Left colon (tissue), 2 donors: ENCODE results near the gene UBB. TPM values are rescaled to one million over a fixed set of nuclear protein-coding genes. Genes with fewer than 3 reads are reported as not detected.
"Not testable (repeated sequence)": the region's sequence is repeated elsewhere in the genome, so short reads cannot be mapped to it uniquely, and the experiment has no call there.

Experiments used
- ATAC-seq: fragments of 200-7000 bp; cut with Tn5 transposase; one replicate; pipeline ENCODE4 v1.9.1; 2020; ENCODE audit warnings: mild to moderate bottlenecking, moderate library complexity
- DNase-seq, 2 donors: peaks; one replicate each; pipeline ENCODE4 v3.0.0-alpha.2; 2020
- intact Hi-C, 2 donors: fragments of 100-400 bp; cut with DNase I in 1 of 2; cut with micrococcal nuclease in 1 of 2; formaldehyde crosslinking; loops; one replicate each; pipeline versions ENCODE4 v1.11.2 to v1.14.0; 2022; cut with DNase I, micrococcal nuclease
- total RNA-seq, 2 donors: library from RNA; stranded (reverse); fragmentation: NEBNext Ultra II Directional; extraction: Animal tissue kit (Norgen Biotek cat#: 25700); gene quantifications; one replicate each; pipeline ENCODE4 v1.2.1, GENCODE V29; 2021
- donor health status: DM: no; HTN: no; CAD: no.
- donor health status: DM: yes; HTN: yes; CAD: no.

Gene UBB
- total RNA-seq, 2 donors from 2014 or later, result 1,117 to 1,930 TPM

DNA sequence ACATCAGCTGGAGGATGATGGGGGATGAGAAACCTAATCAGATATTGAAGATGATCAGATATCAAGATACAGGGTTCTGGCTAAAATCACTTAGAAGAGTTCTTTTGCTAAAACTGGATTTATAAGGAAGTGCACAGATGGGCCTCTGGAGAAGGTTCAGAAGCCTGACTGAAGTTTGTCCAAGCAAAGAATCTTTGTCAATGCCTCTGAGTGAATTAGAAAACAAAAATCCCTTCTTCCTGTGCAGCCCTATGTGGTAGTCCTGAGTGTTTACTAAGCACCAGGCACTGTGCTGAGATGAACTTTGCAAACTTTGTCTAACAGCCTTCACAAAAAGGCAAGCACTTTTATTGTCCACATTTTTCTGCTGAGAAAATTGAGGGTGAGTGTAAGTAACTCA lies 16.3 kb upstream of the UBB start:
- no peak for ATAC-seq
- intact Hi-C loops, result no loop called here

DNA sequence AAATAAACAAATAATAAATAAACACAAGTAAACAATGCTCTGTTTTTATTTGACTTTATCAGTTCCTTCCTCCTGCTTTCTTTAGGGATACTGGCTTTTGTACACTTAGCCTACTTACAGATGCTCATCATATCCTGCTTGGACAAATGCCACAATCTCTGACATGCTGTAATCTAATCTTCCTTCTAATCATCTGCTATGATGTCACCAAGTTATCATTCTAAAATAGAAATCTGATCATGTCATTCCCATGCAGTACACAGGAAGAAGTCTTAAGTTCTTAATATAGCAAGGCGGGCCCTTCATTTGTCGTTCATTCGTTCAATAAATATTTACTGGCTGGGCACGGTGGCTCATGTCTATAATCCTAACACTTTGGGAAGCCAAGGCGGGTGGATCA lies 9.1 kb upstream of the UBB start:
- intact Hi-C loops, result no loop called here
- no peak for DNase-seq

More for the DNA sequence above, 16.3 kb upstream of the UBB start:
- DNase-seq, result no peak

DNA sequence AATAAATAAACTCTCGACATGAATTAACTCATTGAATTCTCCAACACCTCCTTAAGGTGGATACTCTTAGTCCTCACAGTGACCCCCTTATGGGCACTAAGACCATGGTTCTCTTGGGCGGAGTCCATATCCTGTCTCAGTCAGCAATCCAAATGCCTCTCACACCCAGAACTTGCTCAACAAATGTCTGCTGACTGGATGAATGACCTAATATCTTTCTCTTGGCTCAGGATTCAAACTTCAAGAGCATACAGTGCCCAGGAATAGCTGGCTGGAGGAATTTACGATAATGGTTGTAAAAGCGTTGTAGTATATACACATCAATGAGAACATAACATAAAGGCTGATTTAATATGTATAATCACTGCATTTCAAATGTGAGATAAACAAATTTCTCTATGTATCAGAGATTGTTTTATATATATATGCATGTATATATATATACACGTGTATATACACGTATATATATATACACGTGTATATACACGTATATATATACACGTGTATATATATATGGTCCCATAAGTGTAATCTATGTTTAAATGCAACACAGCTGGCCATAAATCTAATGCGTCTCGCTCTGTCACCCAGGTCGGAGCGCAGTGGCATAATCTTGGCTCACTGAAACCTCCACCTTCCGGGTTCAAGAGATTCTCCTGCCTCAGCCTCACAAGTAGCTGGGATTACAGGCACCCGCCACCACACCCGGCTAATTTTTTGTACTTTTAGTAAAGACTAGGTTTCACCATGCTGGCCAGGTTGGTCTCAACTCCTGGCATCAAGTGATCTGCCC lies 6.5 kb upstream of the UBB start:
- ATAC-seq (peak; percentile 80), DNase-seq (peak in 1 of 2 donors; percentile 53)
- intact Hi-C loops, result no loop called here

More for the DNA sequence above, 9.1 kb upstream of the UBB start:
- ATAC-seq, result peak; percentile 41

DNA sequence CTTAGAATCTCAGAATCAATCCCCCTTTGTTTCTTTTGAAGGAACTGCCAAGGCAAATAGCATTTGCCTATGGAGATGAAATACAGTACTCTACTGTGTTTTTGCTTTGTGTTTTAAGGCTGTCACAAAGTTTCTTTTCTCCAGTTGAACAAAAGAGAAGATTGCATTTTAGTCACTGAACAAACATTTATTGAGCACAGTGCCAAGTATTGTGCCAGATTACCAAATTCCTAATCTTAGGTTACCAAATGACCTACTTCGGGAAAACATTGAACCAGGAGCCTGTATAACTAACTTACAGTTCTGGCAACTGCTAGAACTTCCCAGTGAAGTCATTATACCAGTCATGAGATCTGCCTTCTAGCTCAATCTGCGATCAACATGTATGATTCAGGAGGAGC lies 3.0 kb upstream of the UBB start:
- intact Hi-C loops, result no loop called here
- no peak for ATAC-seq
- DNase-seq, result no peak

DNA sequence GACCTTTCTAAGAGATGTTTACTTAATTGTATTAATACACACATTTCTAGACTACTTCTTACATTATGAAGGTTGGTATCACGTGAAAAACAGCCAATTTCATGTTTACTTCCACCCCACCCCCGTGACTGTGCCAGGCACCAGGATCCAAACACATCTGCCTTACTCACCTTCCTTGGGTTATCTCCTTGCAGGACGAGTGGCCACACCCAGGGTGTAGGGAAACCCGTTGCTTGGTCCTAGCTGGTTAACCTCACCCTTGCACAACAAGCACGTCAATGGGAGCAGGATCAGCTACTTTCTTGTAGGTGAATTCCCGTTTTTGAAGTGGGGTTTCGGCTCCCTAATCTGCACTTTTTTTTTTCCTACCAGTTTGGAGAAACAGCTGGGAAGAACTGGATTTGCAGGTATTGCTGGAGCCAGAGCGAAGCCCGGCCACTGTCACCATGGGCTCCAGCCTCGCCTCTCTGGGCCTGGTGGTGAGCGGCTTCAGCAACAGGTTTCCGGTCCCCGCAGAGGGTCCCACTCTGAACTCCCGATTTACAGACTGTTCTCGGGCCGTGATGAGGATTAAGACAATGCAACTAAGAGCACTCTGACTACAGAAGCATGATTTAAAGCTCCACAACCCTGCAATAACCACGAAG lies 2.1 kb upstream of the UBB start:
- ATAC-seq (peak; percentile 45), DNase-seq (peak; percentile 54 to 68)
- intact Hi-C loops, result no loop called here

DNA sequence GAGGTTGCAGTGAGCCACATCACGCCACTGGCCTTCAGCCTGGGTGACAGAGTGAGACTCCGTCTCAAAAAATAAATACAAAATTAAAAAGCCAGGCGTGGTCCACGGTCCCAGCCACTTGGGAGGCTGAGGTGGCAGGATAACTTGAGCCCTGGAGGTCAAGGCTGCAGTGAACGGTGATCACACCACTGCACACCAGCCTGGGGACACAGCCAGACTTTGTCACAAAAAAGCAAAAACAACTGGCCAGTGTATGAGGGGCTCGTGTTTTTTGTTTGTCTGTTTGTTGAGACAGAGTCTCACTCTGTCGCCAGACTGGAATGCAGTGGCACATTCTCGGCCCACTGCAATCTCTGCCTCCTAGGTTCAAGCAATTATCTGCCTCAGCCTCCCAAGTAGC lies 1.2 kb upstream of the UBB start:
- intact Hi-C loops, result loop anchor here in 1 of 2 donors (10.0 kb wide), 1 partner anchor 145 kb away; no protein-coding TSS in a partner anchor
- no peak for DNase-seq
- ATAC-seq, result no peak

DNA sequence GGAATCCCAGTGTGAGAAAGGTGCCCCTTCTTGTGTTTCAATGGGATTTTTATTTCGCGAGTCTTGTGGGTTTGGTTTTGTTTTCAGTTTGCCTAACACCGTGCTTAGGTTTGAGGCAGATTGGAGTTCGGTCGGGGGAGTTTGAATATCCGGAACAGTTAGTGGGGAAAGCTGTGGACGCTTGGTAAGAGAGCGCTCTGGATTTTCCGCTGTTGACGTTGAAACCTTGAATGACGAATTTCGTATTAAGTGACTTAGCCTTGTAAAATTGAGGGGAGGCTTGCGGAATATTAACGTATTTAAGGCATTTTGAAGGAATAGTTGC lies 567 bp downstream of the UBB start:
- peak in 1 of 2 donors; percentile 22 for DNase-seq
- intact Hi-C loops, result loop anchor here in 1 of 2 donors (10.0 kb wide), 1 partner anchor 143 kb away; no protein-coding TSS in a partner anchor
- no peak for ATAC-seq

DNA sequence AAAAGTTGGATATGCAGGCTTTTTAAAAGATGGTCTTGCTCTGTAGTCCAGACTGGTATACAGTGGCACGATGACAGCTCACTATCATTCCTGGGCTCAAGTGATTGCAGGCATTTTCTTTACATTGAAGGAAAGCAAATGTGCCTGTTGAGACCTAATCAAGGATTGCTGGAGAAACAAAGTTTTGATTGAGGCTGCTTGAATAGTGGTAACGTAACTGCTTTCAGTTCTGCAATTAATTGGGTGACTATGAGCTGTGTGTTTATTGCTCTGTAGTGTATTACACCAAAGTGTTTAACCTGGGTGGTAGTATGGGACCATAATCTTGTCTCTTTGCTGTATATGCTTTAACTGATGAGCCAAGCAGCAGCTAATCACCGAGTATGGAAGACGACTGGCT lies 2.3 kb downstream of the UBB start:
- intact Hi-C loops, result loop anchor here in 1 of 2 donors (10.0 kb wide), 1 partner anchor 142 kb away; no protein-coding TSS in a partner anchor
- ATAC-seq, result no peak
- DNase-seq, result no peak

DNA sequence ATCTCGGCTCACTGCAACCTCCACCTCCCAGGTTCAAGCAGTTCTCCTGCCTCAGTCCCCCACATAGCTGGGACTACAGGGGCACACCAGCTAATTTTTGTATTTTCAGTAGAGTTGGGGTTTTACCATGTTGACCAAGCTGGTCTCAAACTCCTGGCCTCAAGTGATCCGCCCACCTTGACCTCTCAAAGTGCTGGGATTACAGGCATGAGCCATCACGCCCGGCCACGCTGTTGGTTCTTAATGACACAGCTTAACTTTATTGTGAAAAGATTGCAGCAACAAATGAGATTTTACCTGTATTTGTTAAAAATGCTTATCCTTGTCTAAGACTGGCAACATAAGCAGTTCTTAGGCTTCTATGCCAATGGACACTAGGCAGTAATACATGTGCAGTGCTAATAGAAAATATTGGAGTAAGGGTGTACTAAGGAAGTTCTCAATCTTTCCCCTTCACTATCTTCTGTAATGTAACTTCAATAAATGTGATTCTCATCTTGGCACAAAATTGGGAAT lies 2.9 kb downstream of the UBB start:
- intact Hi-C loops, result loop anchor here in 1 of 2 donors (10.0 kb wide), 1 partner anchor 141 kb away; no protein-coding TSS in a partner anchor
- ATAC-seq, result no peak
- DNase-seq, result no peak

DNA sequence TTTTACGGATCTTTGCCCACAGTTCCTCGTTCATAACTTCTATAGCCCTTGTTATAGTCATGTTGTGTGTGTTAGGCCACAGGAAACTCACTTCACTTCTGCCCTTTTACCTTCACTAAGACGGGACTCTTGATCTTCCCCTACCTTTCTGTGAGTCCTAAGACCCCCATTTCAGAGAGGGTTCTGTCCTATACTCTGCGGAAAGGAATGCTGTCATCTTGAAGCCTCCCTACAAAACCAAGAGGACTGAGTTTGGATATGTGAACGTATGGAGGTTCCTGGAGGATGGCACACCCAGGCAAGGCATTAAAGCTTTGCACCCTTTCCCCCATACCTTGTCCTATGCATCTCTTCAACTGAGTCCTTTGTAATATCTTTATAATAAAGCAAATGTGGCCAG lies 3.7 kb downstream of the UBB start:
- ATAC-seq (no peak), DNase-seq (no peak)
- intact Hi-C loops, result loop anchor here in 1 of 2 donors (10.0 kb wide), 1 partner anchor 140 kb away; no protein-coding TSS in a partner anchor

DNA sequence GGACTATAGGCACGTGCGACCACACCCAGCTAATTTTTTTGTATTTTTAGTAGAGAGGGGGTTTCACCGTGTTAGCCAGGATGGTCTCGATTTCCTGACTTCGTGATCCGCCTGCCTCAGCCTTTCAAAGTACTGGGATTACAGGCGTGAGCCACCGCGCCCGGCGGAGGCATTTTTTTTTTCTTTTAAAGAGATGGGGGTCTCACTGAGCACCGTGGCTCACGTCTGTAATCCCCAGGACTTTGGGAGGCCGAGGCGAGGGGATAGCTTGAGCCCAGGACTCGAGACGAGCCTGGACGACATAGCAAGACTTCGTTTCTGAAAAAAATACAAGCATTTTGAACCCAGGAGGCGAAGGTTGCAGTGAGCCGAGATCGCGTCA lies 5.2 kb downstream of the UBB start:
- not testable (repeated sequence) for ATAC-seq
- DNase-seq, result peak in 1 of 2 donors; percentile 23
- intact Hi-C loops, result loop anchor here in 1 of 2 donors (10.0 kb wide), 1 partner anchor 139 kb away; no protein-coding TSS in a partner anchor

DNA sequence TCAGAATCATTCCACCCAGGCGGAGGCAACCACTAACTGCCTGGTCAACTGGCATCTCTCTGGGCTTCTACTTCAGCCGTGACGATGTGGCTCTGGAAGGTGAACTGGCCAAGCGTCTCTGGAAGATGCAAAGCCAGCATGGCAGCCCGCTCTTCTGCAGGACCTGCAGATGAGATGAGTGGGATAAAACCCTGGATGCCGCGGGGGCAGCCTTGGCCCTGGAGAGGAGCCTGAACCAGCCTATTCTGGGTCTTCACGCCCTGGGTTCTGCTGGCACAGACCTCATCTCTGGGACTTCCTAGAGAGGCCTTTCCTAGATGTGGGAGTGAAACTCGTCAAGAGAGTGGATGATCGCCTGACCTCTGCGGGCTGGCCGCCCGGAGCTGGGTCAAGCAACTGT lies 10.6 kb downstream of the UBB start:
- DNase-seq, result no peak
- intact Hi-C loops, result no loop called here
- no peak for ATAC-seq

DNA sequence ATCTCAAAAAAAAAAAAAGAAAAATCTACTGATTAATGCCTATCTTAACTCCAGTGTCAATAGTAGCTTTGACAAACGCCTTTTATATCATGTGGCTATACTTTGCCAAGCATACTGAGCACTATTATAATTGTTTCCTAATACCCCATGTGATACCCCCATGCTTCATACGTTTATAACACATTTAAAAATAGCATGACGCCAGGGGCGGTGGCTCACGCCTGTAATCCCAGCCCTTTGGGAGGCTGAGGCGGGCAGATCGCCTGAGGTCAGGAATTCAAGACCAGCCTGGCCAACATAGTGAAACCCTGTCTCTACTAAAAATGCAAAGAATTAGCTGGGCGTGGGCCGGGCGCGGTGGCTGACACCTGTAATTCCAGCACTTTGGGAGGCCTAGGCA lies 11.6 kb downstream of the UBB start:
- DNase-seq, ATAC-seq, intact Hi-C loops: not testable (repeated sequence)

DNA sequence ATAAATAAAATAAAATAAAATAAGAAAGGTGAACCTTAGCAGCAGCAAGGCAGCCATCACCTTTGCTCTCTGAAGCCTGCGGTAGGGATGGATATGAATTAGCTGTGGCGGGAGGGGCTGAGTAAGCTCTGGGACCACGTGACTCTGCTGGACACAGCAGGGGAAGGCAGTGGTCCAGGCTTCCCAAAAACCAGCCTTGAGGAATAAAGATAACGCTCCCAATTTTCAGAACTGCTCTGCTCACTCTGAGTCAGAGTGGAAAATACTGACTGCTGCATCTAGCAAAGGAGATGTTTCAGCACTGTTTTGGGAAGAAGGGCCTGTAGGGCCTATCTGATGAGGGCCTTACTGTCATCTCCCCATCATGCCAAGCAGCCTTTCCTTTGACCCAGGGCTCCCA lies 15.0 kb downstream of the UBB start:
- DNase-seq, ATAC-seq, intact Hi-C loops: not testable (repeated sequence)

DNA sequence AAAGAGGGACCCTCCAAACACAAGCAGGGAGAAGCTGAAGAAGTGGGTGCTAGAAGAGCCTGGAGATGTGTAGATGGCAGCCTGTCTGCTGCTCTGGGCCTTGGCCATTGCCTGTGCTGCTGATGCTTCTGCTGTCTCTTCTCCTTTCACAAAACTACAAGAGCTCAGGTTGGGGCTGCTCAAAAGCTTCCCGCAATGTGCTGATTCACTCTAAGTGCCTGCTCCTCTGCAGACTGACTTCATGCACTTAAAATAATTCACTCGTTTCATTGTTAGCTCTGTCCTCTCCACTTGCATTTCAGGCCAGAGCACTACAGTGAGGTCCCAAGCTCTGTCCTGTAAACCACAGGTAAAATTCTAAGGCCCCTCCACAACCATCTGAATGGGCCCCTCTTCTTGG lies 15.8 kb downstream of the UBB start:
- DNase-seq, ATAC-seq, intact Hi-C loops: not testable (repeated sequence)

DNA sequence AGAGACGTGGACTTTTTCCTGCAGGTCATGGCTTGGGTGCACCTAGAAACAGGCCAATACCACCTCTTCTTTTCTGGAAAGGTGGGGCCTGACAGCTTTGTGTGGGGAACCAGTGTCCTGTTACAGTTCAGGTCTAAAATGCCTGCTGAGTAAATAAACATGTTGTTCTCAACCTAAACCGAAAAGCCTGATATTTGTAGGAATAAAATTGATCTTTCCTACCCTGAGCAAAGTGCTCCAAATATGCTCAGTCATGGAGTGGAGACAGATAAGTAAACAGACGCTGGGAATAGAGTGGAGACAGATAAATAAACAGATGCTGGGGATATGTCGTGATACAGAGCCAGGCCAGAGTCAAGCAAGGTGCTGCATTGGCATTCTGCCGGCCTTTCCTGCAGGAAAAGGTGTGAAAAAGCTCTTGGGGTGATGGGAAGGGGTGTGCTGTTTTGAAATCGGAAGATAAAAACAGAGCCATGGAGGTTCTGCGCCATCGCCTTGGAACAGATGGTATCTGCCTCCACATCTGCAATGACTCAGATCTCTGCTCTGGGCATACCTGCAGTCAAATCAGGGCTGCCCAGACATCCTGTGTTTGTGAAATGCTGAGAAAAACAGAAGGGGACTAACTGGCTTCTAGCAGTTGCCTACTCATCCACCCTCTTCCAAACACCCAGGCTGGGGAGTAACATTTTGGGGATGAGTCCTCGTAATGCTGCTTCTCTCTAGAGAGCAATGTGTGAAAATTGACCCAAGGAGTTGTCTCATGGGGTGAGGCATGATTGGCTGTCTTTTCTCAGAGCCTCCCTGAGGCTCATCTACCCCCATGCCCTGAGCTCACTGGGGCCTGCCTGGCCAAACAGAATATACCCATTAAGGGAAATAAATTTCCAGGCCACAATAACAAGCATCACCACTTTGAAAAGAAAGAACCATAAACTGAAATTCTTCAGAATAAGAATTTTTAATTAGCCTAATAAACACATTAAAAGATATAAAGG lies 17.7 kb downstream of the UBB start:
- intact Hi-C loops, result no loop called here
- DNase-seq (no peak), ATAC-seq (no peak)

DNA sequence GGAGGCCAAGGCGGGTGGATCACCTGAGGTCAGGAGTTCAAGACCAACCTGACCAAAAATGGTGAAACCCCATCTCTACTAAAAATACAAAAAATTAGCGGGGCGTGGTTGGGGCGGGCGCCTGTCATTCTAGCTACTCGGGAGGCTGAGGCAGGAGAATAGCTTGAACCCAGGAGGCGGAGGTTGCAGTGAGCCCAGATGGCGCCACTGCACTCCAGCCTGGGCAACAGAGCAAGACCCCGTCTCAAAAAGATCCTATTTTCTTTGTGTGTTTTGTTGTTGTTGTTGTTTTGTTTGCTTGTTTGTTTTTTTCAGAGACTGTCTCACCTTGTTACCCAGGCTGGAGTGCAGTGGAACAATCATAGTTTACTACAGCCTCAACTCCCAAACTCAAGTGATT lies 23.0 kb downstream of the UBB start:
- DNase-seq, intact Hi-C loops, ATAC-seq: not testable (repeated sequence)
